Globus pallidus (tissue), 1 donor: ENCODE data around the gene PON3.
A peak's percentile ranks its signal among the peaks of the same experiment; 100 is the strongest.

Experiments used
- DNase-seq: peaks from one replicate; pipeline ENCODE4 v3.0.0-alpha.2; 2015; ENCODE audit warnings: low spot score

PON3 gene

GRCh38 chr7:95340491-95340890 is 55.7 kb downstream of the PON3 start:
- DNase-seq = no peak

GRCh38 chr7:95338832-95339231 is 57.3 kb downstream of the PON3 start:
- DNase-seq = no peak

GRCh38 chr7:95335093-95335492 is 61.1 kb downstream of the PON3 start:
- no peak for DNase-seq

GRCh38 chr7:95334447-95334846 is 61.7 kb downstream of the PON3 start:
- no peak for DNase-seq

GRCh38 chr7:95330961-95331337 is 65.2 kb downstream of the PON3 start:
- DNase-seq = no peak

- DNase-seq = peak; percentile 15
Observed at GRCh38 chr7:95330204-95330960, 65.8 kb downstream of the PON3 start.

GRCh38 chr7:95327356-95327755 is 68.8 kb downstream of the PON3 start:
- no peak for DNase-seq

GRCh38 chr7:95324431-95324830 is 71.7 kb downstream of the PON3 start, which contains the start of gene PON1:
PON1 (minus strand) TSS chr7:95324532; CDS start chr7:95324475, 57 bp downstream.
- no peak for DNase-seq

GRCh38 chr7:95323410-95324129 is 72.6 kb downstream of the PON3 start:
- no peak for DNase-seq

- no peak for DNase-seq
Observed at GRCh38 chr7:95322854-95323253, 73.3 kb downstream of the PON3 start.

- DNase-seq = no peak
Observed at GRCh38 chr7:95322396-95322795, 73.8 kb downstream of the PON3 start.

GRCh38 chr7:95321720-95322119 is 74.5 kb downstream of the PON3 start:
- no peak for DNase-seq

- no peak for DNase-seq
Observed at GRCh38 chr7:95320651-95321050, 75.5 kb downstream of the PON3 start.

GRCh38 chr7:95319570-95319969 is 76.6 kb downstream of the PON3 start:
- no peak for DNase-seq

GRCh38 chr7:95318501-95319100 is 77.6 kb downstream of the PON3 start:
- DNase-seq = no peak

- DNase-seq = no peak
Observed at GRCh38 chr7:95317966-95318365, 78.2 kb downstream of the PON3 start.

- no peak for DNase-seq
Observed at GRCh38 chr7:95317546-95317945, 78.6 kb downstream of the PON3 start.

- DNase-seq = no peak
Observed at GRCh38 chr7:95316588-95316987, 79.6 kb downstream of the PON3 start.

- DNase-seq = no peak
Observed at GRCh38 chr7:95312561-95312960, 83.6 kb downstream of the PON3 start.

GRCh38 chr7:95311389-95311788 is 84.8 kb downstream of the PON3 start:
- no peak for DNase-seq

- DNase-seq = no peak
Observed at GRCh38 chr7:95309951-95310350, 86.2 kb downstream of the PON3 start.
